ENCODE data around the gene CENPX.

CENPX gene

GRCh38 chr17:82049106-82049505, 26.4 kb upstream of the CENPX start:
- H3K4me3 ChIP-seq (ENCODE audit: low read depth, low read length): no peak overlapping the region
- H3K27me3 ChIP-seq (ENCODE audit: insufficient read depth, low read depth, severe bottlenecking): no peaks in the 10 kb centered on the region
- no peak overlapping the region for H3K27ac ChIP-seq
- H3K9me3 ChIP-seq (ENCODE audit: severe bottlenecking): no peaks in the 10 kb centered on the region
- peaks cover 50% of the 10 kb centered on the region for H3K36me3 ChIP-seq
- DNase-seq: no peak
- TF ChIP-seq, protein P1, sequence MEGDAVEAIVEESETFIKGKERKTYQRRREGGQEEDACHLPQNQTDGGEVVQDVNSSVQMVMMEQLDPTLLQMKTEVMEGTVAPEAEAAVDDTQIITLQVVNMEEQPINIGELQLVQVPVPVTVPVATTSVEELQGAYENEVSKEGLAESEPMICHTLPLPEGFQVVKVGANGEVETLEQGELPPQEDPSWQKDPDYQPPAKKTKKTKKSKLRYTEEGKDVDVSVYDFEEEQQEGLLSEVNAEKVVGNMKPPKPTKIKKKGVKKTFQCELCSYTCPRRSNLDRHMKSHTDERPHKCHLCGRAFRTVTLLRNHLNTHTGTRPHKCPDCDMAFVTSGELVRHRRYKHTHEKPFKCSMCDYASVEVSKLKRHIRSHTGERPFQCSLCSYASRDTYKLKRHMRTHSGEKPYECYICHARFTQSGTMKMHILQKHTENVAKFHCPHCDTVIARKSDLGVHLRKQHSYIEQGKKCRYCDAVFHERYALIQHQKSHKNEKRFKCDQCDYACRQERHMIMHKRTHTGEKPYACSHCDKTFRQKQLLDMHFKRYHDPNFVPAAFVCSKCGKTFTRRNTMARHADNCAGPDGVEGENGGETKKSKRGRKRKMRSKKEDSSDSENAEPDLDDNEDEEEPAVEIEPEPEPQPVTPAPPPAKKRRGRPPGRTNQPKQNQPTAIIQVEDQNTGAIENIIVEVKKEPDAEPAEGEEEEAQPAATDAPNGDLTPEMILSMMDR (IDR thresholded peaks at IDR 0.05; ENCODE audit: low read depth, low read length): no peak

GRCh38 chr17:82048571-82048971, 25.9 kb upstream of the CENPX start:
- Histone ChIP-seq H3K9me3 (ENCODE audit: severe bottlenecking) (no peaks in the 10 kb centered on the region), H3K27ac (no peak overlapping the region), H3K36me3 (peaks cover 44% of the 10 kb centered on the region), H3K4me3 (ENCODE audit: low read depth, low read length) (no peak overlapping the region), H3K27me3 (ENCODE audit: insufficient read depth, low read depth, severe bottlenecking) (no peaks in the 10 kb centered on the region)
- DNase-seq: no peak
- TF ChIP-seq, protein P1 (IDR thresholded peaks at IDR 0.05; ENCODE audit: low read depth, low read length): no peak

- TF ChIP-seq, protein P1 (IDR thresholded peaks at IDR 0.05; ENCODE audit: low read depth, low read length): no peak
- H3K4me3 ChIP-seq (ENCODE audit: low read depth, low read length): no peak overlapping the region
- H3K9me3 ChIP-seq (ENCODE audit: severe bottlenecking): no peaks in the 10 kb centered on the region
- no peak overlapping the region for H3K27ac ChIP-seq
- H3K36me3 ChIP-seq: peaks cover 39% of the 10 kb centered on the region
- no peak for DNase-seq
- no peaks in the 10 kb centered on the region for H3K27me3 ChIP-seq (ENCODE audit: insufficient read depth, low read depth, severe bottlenecking)
Measured at GRCh38 chr17:82047914-82048570, 25.4 kb upstream of the CENPX start.

- Histone ChIP-seq H3K9me3 (ENCODE audit: severe bottlenecking) (no peaks in the 10 kb centered on the region), H3K4me3 (ENCODE audit: low read depth, low read length) (no peak overlapping the region), H3K27me3 (ENCODE audit: insufficient read depth, low read depth, severe bottlenecking) (no peaks in the 10 kb centered on the region), H3K27ac (no peak overlapping the region), H3K36me3 (peaks cover 39% of the 10 kb centered on the region)
- no peak for DNase-seq
- TF ChIP-seq, protein P1 (IDR thresholded peaks at IDR 0.05; ENCODE audit: low read depth, low read length): no peak
Measured at GRCh38 chr17:82047379-82047778, 24.7 kb upstream of the CENPX start.

- H3K27me3 ChIP-seq (ENCODE audit: insufficient read depth, low read depth, severe bottlenecking): no peaks in the 10 kb centered on the region
- TF ChIP-seq, protein P1 (IDR thresholded peaks at IDR 0.05; ENCODE audit: low read depth, low read length): no peak
- no peak overlapping the region for H3K4me3 ChIP-seq (ENCODE audit: low read depth, low read length)
- H3K27ac ChIP-seq: no peak overlapping the region
- H3K36me3 ChIP-seq: peaks cover 39% of the 10 kb centered on the region
- no peaks in the 10 kb centered on the region for H3K9me3 ChIP-seq (ENCODE audit: severe bottlenecking)
- no peak for DNase-seq
Measured at GRCh38 chr17:82046903-82047302, 24.2 kb upstream of the CENPX start.

GRCh38 chr17:82045936-82046484, 23.3 kb upstream of the CENPX start:
- Histone ChIP-seq H3K36me3 (peaks cover 39% of the 10 kb centered on the region), H3K27me3 (ENCODE audit: insufficient read depth, low read depth, severe bottlenecking) (no peaks in the 10 kb centered on the region), H3K9me3 (ENCODE audit: severe bottlenecking) (no peaks in the 10 kb centered on the region), H3K27ac (no peak overlapping the region), H3K4me3 (ENCODE audit: low read depth, low read length) (no peak overlapping the region)
- TF ChIP-seq, protein P1 (IDR thresholded peaks at IDR 0.05; ENCODE audit: low read depth, low read length): no peak
- DNase-seq: no peak

Data from WERI-Rb-1 (cell line).